ENCODE results near the gene KLK1. TPM values are rescaled to one million over a fixed set of nuclear protein-coding genes. Genes with fewer than 3 reads are reported as not detected.

The KLK1 gene
- total RNA-seq, 6 experiments from 2014 or later: not detected

DNA sequence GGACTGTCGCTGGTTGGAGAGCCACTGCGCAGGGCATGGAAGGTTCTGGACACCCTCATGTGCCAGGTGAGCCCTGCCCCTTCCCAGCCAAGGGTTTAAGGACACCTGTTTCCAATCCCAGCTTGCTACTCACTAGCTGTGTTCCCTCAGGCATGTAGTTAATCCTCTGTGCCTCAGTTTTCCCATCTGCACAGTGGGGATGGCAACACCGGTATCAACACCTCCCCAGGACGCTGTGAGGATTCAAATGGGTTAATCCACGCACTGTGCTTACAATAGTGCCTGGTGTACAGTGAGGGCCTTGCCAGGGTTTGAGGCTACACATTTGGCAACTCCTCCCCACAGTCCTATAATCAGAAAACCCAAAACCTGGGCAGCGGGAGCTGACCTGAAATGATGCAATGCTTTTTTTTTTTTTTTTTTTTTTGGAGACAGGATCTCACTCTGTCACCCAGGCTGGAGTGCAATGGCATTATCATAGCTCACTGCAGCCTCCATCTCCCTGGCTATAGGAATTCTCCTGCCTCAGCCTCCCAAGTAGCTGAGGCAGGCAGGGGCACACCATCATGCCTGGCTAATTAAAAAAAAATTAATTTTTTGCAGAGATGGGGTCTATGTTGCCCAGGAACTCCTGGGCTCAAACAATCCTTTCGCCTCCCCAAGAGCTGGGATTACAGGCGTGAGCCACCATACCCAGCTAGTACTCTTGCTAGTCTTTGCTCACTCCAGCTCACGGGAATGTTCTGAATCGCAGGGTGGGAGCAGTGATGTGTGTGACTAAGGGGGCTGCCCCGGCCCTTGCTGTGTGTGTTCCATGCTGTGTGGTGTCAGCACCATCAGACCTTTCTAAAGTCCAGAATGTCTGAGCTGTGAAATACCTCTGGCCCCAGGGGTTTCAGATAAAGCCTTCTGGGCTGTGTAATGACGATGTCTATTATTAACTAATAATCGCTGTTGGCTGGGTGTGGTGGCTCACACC lies 31.0 kb downstream of the KLK1 start:
- no peak for TF ChIP-seq CTCF (IDR thresholded peaks at IDR 0.05)
- TF ChIP-seq POLR2A (IDR thresholded peaks at IDR 0.05): no peak
- intact Hi-C loops (cut with DNase I): no loop called here
- WGBS (ENCODE audit: insufficient coverage, low coverage, low lambda C conversion rate, missing lambda C conversion rate): 78% methylated on average over 5 of the region's 13 CpGs

DNA sequence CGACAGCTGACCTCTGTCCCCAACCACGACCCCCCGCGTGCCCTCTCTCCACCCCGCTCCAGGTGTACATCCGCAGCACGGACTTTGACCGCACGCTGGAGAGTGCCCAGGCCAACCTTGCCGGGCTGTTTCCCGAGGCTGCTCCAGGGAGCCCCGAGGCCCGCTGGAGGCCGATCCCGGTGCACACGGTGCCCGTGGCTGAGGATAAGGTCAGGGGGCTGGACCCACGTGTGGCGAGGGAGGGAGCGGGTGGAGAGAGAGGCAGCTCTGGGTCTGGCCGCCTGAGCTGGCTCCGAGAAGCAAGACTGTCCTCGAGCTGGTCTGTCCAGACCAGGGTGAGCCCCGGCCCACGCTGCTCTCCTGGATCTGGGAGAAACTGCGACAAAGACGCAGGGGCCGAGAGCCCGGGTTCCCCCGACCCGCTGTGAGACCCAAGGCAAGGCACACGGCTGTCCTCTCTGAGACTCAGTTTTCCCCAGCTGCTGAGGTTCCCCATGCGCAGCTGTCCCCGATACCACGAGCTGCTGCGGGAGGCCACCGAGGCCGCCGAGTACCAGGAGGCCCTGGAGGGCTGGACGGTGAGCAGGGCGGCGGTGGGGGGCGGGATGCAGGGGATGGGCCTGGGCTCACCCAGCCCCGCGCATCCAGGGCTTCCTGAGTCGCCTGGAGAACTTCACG lies 31.9 kb downstream of the KLK1 start:
- 66% methylated on average over 8 of the region's 47 CpGs for WGBS (ENCODE audit: insufficient coverage, low coverage, low lambda C conversion rate, missing lambda C conversion rate)
- ATAC-seq: no peak
- TF ChIP-seq CTCF (IDR thresholded peaks at IDR 0.05) (no peak), POLR2A (IDR thresholded peaks at IDR 0.05) (no peak)

More for the DNA sequence above, 31.0 kb downstream of the KLK1 start:
- Histone ChIP-seq H3K27me3 (no peaks in the 10 kb centered on the region), H3K4me3 (no peak overlapping the region), H3K9me3 (no peaks in the 10 kb centered on the region), H3K4me1 (no peaks in the 10 kb centered on the region), H3K27ac (no peak overlapping the region), H3K36me3 (no peaks in the 10 kb centered on the region)
- DNase-seq (no peak), ATAC-seq (no peak)

DNA sequence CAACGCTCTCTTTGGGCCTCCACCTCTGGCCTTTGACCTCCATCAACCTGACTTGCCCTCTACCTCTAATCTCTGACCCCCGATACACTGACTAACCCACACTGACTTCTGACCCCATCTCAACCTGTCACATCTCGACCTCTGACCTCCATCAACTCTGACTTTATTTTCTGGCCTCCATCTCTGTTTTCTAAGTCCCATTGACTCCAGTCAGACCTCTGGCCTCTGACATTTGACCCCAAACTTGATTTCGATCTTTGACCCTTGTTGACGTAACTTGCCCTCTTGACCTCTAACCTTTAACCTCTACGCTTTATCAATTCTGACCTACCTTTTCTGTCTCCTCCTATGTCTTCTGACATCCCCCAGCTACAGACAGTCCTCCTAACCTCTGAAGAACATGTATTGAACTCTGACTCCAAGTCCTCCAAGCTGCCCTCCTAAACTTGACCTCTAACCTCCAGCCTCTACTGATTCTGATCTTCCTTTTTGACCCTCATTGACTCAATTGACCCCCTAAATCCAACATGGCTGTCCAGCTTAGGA lies 32.6 kb downstream of the KLK1 start:
- Histone ChIP-seq H3K4me1 (no peaks in the 10 kb centered on the region), H3K36me3 (no peaks in the 10 kb centered on the region), H3K27me3 (no peaks in the 10 kb centered on the region), H3K9me3 (no peaks in the 10 kb centered on the region), H3K27ac (no peak overlapping the region), H3K4me3 (no peak overlapping the region)
- ATAC-seq (no peak), DNase-seq (no peak)
- intact Hi-C loops (cut with DNase I): no loop called here
- WGBS (ENCODE audit: insufficient coverage, low coverage, low lambda C conversion rate, missing lambda C conversion rate): 51% methylated on average over 4 of the region's 6 CpGs
- no peak for TF ChIP-seq POLR2A (IDR thresholded peaks at IDR 0.05)
- no peak for TF ChIP-seq CTCF (IDR thresholded peaks at IDR 0.05)

More for the DNA sequence above, 31.9 kb downstream of the KLK1 start:
- intact Hi-C loops (cut with DNase I): no loop called here
- Histone ChIP-seq H3K36me3 (no peaks in the 10 kb centered on the region), H3K9me3 (no peaks in the 10 kb centered on the region), H3K27ac (no peak overlapping the region), H3K4me3 (no peak overlapping the region), H3K27me3 (no peaks in the 10 kb centered on the region), H3K4me1 (no peaks in the 10 kb centered on the region)
- no peak for DNase-seq

- Histone ChIP-seq H3K27ac (no peak within 1 kb of the TSS), H3K27me3 (no peaks in the 10 kb centered on the region), H3K36me3 (no peaks in the 10 kb centered on the region), H3K4me1 (no peaks in the 10 kb centered on the region), H3K4me3 (no peak within 1 kb of the TSS), H3K9me3 (no peaks in the 10 kb centered on the region)
- TF ChIP-seq POLR2A (IDR thresholded peaks at IDR 0.05) (no peak), CTCF (IDR thresholded peaks at IDR 0.05) (no peak)
- 88% methylated on average over 5 of the region's 15 CpGs for WGBS (ENCODE audit: insufficient coverage, low coverage, low lambda C conversion rate, missing lambda C conversion rate)
- intact Hi-C loops (cut with DNase I): no loop called here
- no peak for ATAC-seq
- DNase-seq: no peak
These were observed 33.2 kb downstream of the KLK1 start, which contains the start of gene ACP4 for GRCh38 chr19:50790396-50790795. Gene ACP4 (plus strand): TSS chr19:50790415. CDS start chr19:50790415, 0 bp downstream.

Data from right lobe of liver (tissue), 6 donors.